Stomach smooth muscle (tissue), 2 donors: ENCODE data around the gene GIT1.

Experiments used
- H3K27ac ChIP-seq: one replicate; pipeline ENCODE4 v1.7.0; 2013; ENCODE audit warnings: mild to moderate bottlenecking, low read length, inconsistent platforms
- H3K27me3 ChIP-seq, 2 donors: one replicate each; pipeline ENCODE4 v1.7.0; 2013; ENCODE audit warnings: low read length in 2 of 2; ENCODE audit not compliant: insufficient read depth in 2 of 2, control insufficient read depth in 1 of 2
- H3K36me3 ChIP-seq, 2 donors: one replicate each; pipeline ENCODE4 v1.7.0; 2013; ENCODE audit warnings: low read length in 2 of 2; ENCODE audit not compliant: control insufficient read depth in 2 of 2, insufficient read depth in 2 of 2
- H3K4me1 ChIP-seq: one replicate; pipeline ENCODE4 v1.7.0; 2013; ENCODE audit warnings: low read length; ENCODE audit not compliant: control insufficient read depth, insufficient read depth
- H3K4me3 ChIP-seq, 2 donors: one replicate each; pipeline ENCODE4 v1.7.0; 2013; ENCODE audit warnings: low read length in 2 of 2
- H3K9ac ChIP-seq, 2 donors: one replicate each; pipeline ENCODE4 v1.7.0; 2013; ENCODE audit warnings: low read length in 2 of 2, mild to moderate bottlenecking in 1 of 2
- H3K9me3 ChIP-seq, 2 donors: one replicate each; pipeline ENCODE4 v1.7.0; 2013; ENCODE audit warnings: low read length in 2 of 2; ENCODE audit not compliant: control insufficient read depth in 2 of 2
- donor health status: healthy.
- donor health status: Pancreatic carcinoma.

GIT1 gene

GRCh38 chr17:29607557-29608195 lies 18.2 kb upstream of the GIT1 start:
- H3K27ac ChIP-seq = no peak overlapping the region
- H3K9me3 ChIP-seq = no peaks in the 10 kb centered on the region
- no peaks in the 10 kb centered on the region for H3K27me3 ChIP-seq
- no peak overlapping the region for H3K9ac ChIP-seq
- H3K36me3 ChIP-seq = peaks cover 0 to 4% of the 10 kb centered on the region in 2 donors
- peaks cover under 1% of the 10 kb centered on the region for H3K4me1 ChIP-seq
- H3K4me3 ChIP-seq = no peak overlapping the region

GRCh38 chr17:29603109-29603674 lies 13.7 kb upstream of the GIT1 start:
- Histone ChIP-seq H3K9ac (no peak overlapping the region), H3K4me3 (no peak overlapping the region), H3K4me1 (no peaks in the 10 kb centered on the region), H3K27ac (no peak overlapping the region), H3K36me3 (no peaks in the 10 kb centered on the region), H3K27me3 (no peaks in the 10 kb centered on the region), H3K9me3 (no peaks in the 10 kb centered on the region)

- Histone ChIP-seq H3K27me3 (peaks cover 0 to 3% of the 10 kb centered on the region in 2 donors), H3K9ac (no peak overlapping the region), H3K27ac (no peak overlapping the region), H3K36me3 (no peaks in the 10 kb centered on the region), H3K9me3 (no peaks in the 10 kb centered on the region), H3K4me3 (peak overlapping the region in 1 of 2 donors; percentile 3), H3K4me1 (peaks cover 23% of the 10 kb centered on the region)
Observed at GRCh38 chr17:29597361-29598172, 8.1 kb upstream of the GIT1 start.

GRCh38 chr17:29596811-29597210 lies 7.4 kb upstream of the GIT1 start:
- Histone ChIP-seq H3K9ac (no peak overlapping the region), H3K4me1 (peaks cover 31% of the 10 kb centered on the region), H3K9me3 (no peaks in the 10 kb centered on the region), H3K4me3 (no peak overlapping the region), H3K36me3 (no peaks in the 10 kb centered on the region), H3K27ac (no peak overlapping the region), H3K27me3 (peaks cover 0 to 3% of the 10 kb centered on the region in 2 donors)

GRCh38 chr17:29595943-29596774 lies 6.7 kb upstream of the GIT1 start:
- peaks cover 0 to 3% of the 10 kb centered on the region in 2 donors for H3K27me3 ChIP-seq
- H3K9me3 ChIP-seq = no peaks in the 10 kb centered on the region
- H3K27ac ChIP-seq = no peak overlapping the region
- H3K36me3 ChIP-seq = no peaks in the 10 kb centered on the region
- peaks cover 37% of the 10 kb centered on the region for H3K4me1 ChIP-seq
- H3K9ac ChIP-seq = no peak overlapping the region
- no peak overlapping the region for H3K4me3 ChIP-seq

- Histone ChIP-seq H3K9me3 (no peaks in the 10 kb centered on the region), H3K4me3 (no peak overlapping the region), H3K36me3 (no peaks in the 10 kb centered on the region), H3K27me3 (peaks cover 0 to 3% of the 10 kb centered on the region in 2 donors), H3K4me1 (peaks cover 45% of the 10 kb centered on the region), H3K27ac (no peak overlapping the region), H3K9ac (no peak overlapping the region)
Observed at GRCh38 chr17:29595107-29595942, 5.9 kb upstream of the GIT1 start.

GRCh38 chr17:29594519-29595090 lies 5.2 kb upstream of the GIT1 start:
- H3K9ac ChIP-seq = no peak overlapping the region
- H3K4me3 ChIP-seq = peak overlapping the region in 1 of 2 donors; percentile 29

GRCh38 chr17:29593591-29594518 lies 4.4 kb upstream of the GIT1 start:
- peaks cover 0 to 3% of the 10 kb centered on the region in 2 donors for H3K27me3 ChIP-seq
- H3K9ac ChIP-seq = peak overlapping the region in 1 of 2 donors; percentile 48
- no peak overlapping the region for H3K27ac ChIP-seq
- H3K36me3 ChIP-seq = no peaks in the 10 kb centered on the region
- H3K4me3 ChIP-seq = peak overlapping the region; percentile 51 to 73
- H3K4me1 ChIP-seq = peaks cover 53% of the 10 kb centered on the region
- no peaks in the 10 kb centered on the region for H3K9me3 ChIP-seq

More at GRCh38 chr17:29594519-29595090, 5.2 kb upstream of the GIT1 start:
- Histone ChIP-seq H3K9me3 (no peaks in the 10 kb centered on the region), H3K27ac (no peak overlapping the region), H3K36me3 (no peaks in the 10 kb centered on the region), H3K4me1 (peaks cover 52% of the 10 kb centered on the region), H3K27me3 (peaks cover 0 to 3% of the 10 kb centered on the region in 2 donors)
